MM.1S (cell line): ENCODE data around the gene KCNQ1.

ENCODE experiments used
- DNase-seq: peaks from one replicate; pipeline ENCODE4 v3.0.0-alpha.2; 2015
- H2AFZ ChIP-seq: fragments of 300-600 bp; sonication (generic); 2 replicates; pipeline ENCODE4 v1.6.0; 2016; ENCODE audit warnings: antibody characterized with exemption, low read length
- H3F3A ChIP-seq: fragments of 300-600 bp; sonication (generic); 2 replicates; pipeline ENCODE4 v1.6.1; 2016; ENCODE audit warnings: mild to moderate bottlenecking, antibody characterized with exemption, low read length, moderate library complexity, mixed read lengths; ENCODE audit not compliant: insufficient read depth
- H3K27ac ChIP-seq: fragments of 300-600 bp; sonication (generic); 2 replicates; pipeline ENCODE4 v1.5.1; 2016; ENCODE audit warnings: mild to moderate bottlenecking, low read length
- H3K27me3 ChIP-seq: fragments of 300-600 bp; sonication (generic); replicated peaks from 2 replicates; pipeline ENCODE4 v1.6.0; 2016; ENCODE audit warnings: low read length; ENCODE audit not compliant: insufficient read depth
- H3K36me3 ChIP-seq: fragments of 300-600 bp; sonication (generic); replicated peaks from 2 replicates; pipeline ENCODE4 v1.6.1; 2016; ENCODE audit warnings: mild to moderate bottlenecking, low read length, mixed read lengths; ENCODE audit not compliant: insufficient read depth
- H3K4me1 ChIP-seq: fragments of 300-600 bp; sonication (generic); 2 replicates; pipeline ENCODE4 v1.6.1; 2016; ENCODE audit warnings: low read length, mixed read lengths
- H3K4me2 ChIP-seq: fragments of 300-600 bp; sonication (generic); 2 replicates; pipeline ENCODE4 v1.6.0; 2016; ENCODE audit warnings: low read depth, low read length
- H3K4me3 ChIP-seq: fragments of 300-600 bp; sonication (generic); 2 replicates; pipeline ENCODE4 v1.5.1; 2016; ENCODE audit warnings: low read length, mixed read lengths
- H3K79me2 ChIP-seq: fragments of 300-600 bp; sonication (generic); 2 replicates; pipeline ENCODE4 v1.6.1; 2016; ENCODE audit warnings: mixed run types, low read length, mixed read lengths
- H3K9ac ChIP-seq: fragments of 300-600 bp; sonication (generic); 2 replicates; pipeline ENCODE4 v1.6.1; 2016; ENCODE audit warnings: low read length, mixed read lengths
- H3K9me2 ChIP-seq: fragments of 300-600 bp; sonication (generic); replicated peaks from 2 replicates; pipeline ENCODE4 v1.6.1; 2016; ENCODE audit warnings: mild to moderate bottlenecking, low read length, mixed read lengths; ENCODE audit not compliant: insufficient read depth
- H3K9me3 ChIP-seq: fragments of 300-600 bp; sonication (generic); replicated peaks from 2 replicates; pipeline ENCODE4 v1.6.1; 2016; ENCODE audit warnings: mild to moderate bottlenecking, low read length, mixed read lengths; ENCODE audit not compliant: insufficient read depth
- H4K20me1 ChIP-seq: fragments of 300-600 bp; sonication (generic); 2 replicates; pipeline ENCODE4 v1.6.1; 2016; ENCODE audit warnings: mild to moderate bottlenecking, low read length, moderate library complexity, mixed read lengths; ENCODE audit not compliant: insufficient read depth
- EZH2 ChIP-seq: fragments of 300-600 bp; sonication (generic); optimal IDR thresholded peaks from 2 replicates; pipeline ENCODE3; 2017; ENCODE audit warnings: low read depth, mild to moderate bottlenecking, antibody characterized with exemption, low read length, mixed read lengths
- EZH2phosphoT487 ChIP-seq: fragments of 300-600 bp; sonication (generic); IDR thresholded peaks from 2 replicates; pipeline ENCODE4 v1.6.1; 2018; ENCODE audit warnings: antibody characterized with exemption, low read length
- TF ChIP-seq, protein P1 (sequence below): fragments of 300-600 bp; sonication (generic); IDR thresholded peaks from 2 replicates; pipeline ENCODE4 v1.5.1; 2016; ENCODE audit warnings: antibody characterized with exemption, low read length, mixed read lengths

KCNQ1 gene

GRCh38 chr11:2724104-2724503 is 279.3 kb downstream of the KCNQ1 start:
- H3K27me3 ChIP-seq: no peaks in the 10 kb centered on the region
- H3K4me3 ChIP-seq: no peak overlapping the region
- TF ChIP-seq, protein P1, sequence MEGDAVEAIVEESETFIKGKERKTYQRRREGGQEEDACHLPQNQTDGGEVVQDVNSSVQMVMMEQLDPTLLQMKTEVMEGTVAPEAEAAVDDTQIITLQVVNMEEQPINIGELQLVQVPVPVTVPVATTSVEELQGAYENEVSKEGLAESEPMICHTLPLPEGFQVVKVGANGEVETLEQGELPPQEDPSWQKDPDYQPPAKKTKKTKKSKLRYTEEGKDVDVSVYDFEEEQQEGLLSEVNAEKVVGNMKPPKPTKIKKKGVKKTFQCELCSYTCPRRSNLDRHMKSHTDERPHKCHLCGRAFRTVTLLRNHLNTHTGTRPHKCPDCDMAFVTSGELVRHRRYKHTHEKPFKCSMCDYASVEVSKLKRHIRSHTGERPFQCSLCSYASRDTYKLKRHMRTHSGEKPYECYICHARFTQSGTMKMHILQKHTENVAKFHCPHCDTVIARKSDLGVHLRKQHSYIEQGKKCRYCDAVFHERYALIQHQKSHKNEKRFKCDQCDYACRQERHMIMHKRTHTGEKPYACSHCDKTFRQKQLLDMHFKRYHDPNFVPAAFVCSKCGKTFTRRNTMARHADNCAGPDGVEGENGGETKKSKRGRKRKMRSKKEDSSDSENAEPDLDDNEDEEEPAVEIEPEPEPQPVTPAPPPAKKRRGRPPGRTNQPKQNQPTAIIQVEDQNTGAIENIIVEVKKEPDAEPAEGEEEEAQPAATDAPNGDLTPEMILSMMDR: no peak
- TF ChIP-seq EZH2phosphoT487: no peak
- no peak overlapping the region for H2AFZ ChIP-seq
- H3K36me3 ChIP-seq: no peaks in the 10 kb centered on the region
- no peak overlapping the region for H3K4me2 ChIP-seq
- H3K9me3 ChIP-seq: no peaks in the 10 kb centered on the region
- H3K9ac ChIP-seq: no peak overlapping the region
- H3F3A ChIP-seq: no peaks in the 10 kb centered on the region
- no peak overlapping the region for H3K27ac ChIP-seq
- H3K9me2 ChIP-seq: no peaks in the 10 kb centered on the region
- DNase-seq: no peak
- no peaks in the 10 kb centered on the region for H3K4me1 ChIP-seq
- H3K79me2 ChIP-seq: no peaks in the 10 kb centered on the region
- no peaks in the 10 kb centered on the region for H4K20me1 ChIP-seq

DNA sequence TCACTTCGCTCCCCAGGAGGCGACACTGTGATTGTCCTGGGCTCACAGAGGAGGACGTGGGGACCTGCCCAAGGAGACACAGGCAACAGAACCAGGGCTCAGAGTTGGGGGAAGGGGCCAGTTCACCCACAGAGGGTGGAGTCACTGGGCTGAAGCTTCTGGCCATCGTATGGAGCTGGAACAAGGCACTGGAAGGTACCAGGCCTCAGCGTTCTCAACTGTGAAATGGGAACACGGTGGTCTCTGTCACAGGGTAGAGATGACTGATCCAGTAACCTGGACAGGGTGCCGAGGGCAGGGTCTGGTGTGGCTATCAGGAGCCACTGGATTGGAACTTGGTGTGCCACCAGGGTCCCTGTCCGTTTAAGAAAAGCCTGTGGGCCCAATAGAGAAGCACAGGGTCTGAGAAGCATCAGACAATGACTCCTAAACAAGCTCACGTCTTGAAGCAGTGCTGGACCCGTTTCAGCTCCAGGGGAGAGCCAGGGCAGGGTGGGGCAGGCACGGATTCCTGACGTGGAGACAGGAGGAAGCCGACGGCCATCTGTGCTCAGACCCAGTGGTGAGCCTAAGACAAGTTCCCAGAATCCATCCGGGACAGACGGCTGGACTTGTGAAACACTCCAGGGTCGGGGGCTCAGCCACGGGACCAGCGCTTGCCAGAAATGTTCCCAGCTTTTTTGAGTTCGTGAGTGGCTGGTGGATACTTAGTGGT is 280.0 kb downstream of the KCNQ1 start:
- no peak overlapping the region for H3K27ac ChIP-seq
- TF ChIP-seq EZH2 (no peak), EZH2phosphoT487 (no peak)
- no peak overlapping the region for H3K4me2 ChIP-seq

GRCh38 chr11:2725368-2726300 is 280.8 kb downstream of the KCNQ1 start:
- no peak for TF ChIP-seq EZH2
- TF ChIP-seq EZH2phosphoT487: no peak
- TF ChIP-seq, protein P1: no peak
- no peak overlapping the region for H3K9ac ChIP-seq
- no peaks in the 10 kb centered on the region for H4K20me1 ChIP-seq
- no peaks in the 10 kb centered on the region for H3K9me3 ChIP-seq
- no peak overlapping the region for H3K4me3 ChIP-seq
- no peaks in the 10 kb centered on the region for H3K4me1 ChIP-seq
- H2AFZ ChIP-seq: no peak overlapping the region
- H3K27me3 ChIP-seq: no peaks in the 10 kb centered on the region
- H3K36me3 ChIP-seq: no peaks in the 10 kb centered on the region
- H3F3A ChIP-seq: no peaks in the 10 kb centered on the region
- no peaks in the 10 kb centered on the region for H3K79me2 ChIP-seq
- H3K27ac ChIP-seq: no peak overlapping the region
- no peak for DNase-seq
- no peaks in the 10 kb centered on the region for H3K9me2 ChIP-seq
- no peak overlapping the region for H3K4me2 ChIP-seq

More for the DNA sequence above, 280.0 kb downstream of the KCNQ1 start:
- H3K9me2 ChIP-seq: no peaks in the 10 kb centered on the region
- no peaks in the 10 kb centered on the region for H4K20me1 ChIP-seq
- no peaks in the 10 kb centered on the region for H3K36me3 ChIP-seq
- H3K4me3 ChIP-seq: no peak overlapping the region
- no peaks in the 10 kb centered on the region for H3K79me2 ChIP-seq
- no peaks in the 10 kb centered on the region for H3F3A ChIP-seq
- no peaks in the 10 kb centered on the region for H3K9me3 ChIP-seq
- no peak for DNase-seq
- no peak overlapping the region for H3K9ac ChIP-seq
- no peaks in the 10 kb centered on the region for H3K27me3 ChIP-seq
- no peaks in the 10 kb centered on the region for H3K4me1 ChIP-seq
- H2AFZ ChIP-seq: no peak overlapping the region
